GM12872 (cell line): ENCODE measurements around the gene BBS2.

Experiments
- TF ChIP-seq, protein P1 (sequence below): IDR thresholded peaks from 3 replicates; pipeline ENCODE4 v1.5.1; 2011; ENCODE audit warnings: low read depth, mild to moderate bottlenecking, low read length, moderate library complexity; ENCODE audit not compliant: insufficient read depth

BBS2 gene

GRCh38 chr16:56438038-56438437 is 81.8 kb downstream of the BBS2 start:
- TF ChIP-seq, protein P1, sequence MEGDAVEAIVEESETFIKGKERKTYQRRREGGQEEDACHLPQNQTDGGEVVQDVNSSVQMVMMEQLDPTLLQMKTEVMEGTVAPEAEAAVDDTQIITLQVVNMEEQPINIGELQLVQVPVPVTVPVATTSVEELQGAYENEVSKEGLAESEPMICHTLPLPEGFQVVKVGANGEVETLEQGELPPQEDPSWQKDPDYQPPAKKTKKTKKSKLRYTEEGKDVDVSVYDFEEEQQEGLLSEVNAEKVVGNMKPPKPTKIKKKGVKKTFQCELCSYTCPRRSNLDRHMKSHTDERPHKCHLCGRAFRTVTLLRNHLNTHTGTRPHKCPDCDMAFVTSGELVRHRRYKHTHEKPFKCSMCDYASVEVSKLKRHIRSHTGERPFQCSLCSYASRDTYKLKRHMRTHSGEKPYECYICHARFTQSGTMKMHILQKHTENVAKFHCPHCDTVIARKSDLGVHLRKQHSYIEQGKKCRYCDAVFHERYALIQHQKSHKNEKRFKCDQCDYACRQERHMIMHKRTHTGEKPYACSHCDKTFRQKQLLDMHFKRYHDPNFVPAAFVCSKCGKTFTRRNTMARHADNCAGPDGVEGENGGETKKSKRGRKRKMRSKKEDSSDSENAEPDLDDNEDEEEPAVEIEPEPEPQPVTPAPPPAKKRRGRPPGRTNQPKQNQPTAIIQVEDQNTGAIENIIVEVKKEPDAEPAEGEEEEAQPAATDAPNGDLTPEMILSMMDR: no peak

GRCh38 chr16:56436258-56436657 is 83.6 kb downstream of the BBS2 start:
- TF ChIP-seq, protein P1: no peak
